Astrocyte (in vitro differentiated cells and primary cell): Measurements from ENCODE around the gene OSBP2. TPM values are rescaled to one million over a fixed set of nuclear protein-coding genes. Genes with fewer than 3 reads are reported as not detected.

Experiments used
- DNase-seq: peaks from one replicate; pipeline ENCODE4 v3.0.0-alpha.2; 2010; ENCODE audit warnings: low read depth
- FAIRE-seq: peaks from 2 replicates; lab custom pipeline; 2011; peaks lifted over from hg19 to GRCh38; lab: Jason Lieb, UNC
- H2AFZ ChIP-seq: 2 replicates; pipeline ENCODE4 v1.6.0; 2012; ENCODE audit warnings: low read depth, low read length, inconsistent platforms
- H3K27ac ChIP-seq: 2 replicates; pipeline ENCODE4 v1.5.1; 2011; ENCODE audit warnings: low read depth, low read length, inconsistent platforms
- H3K27me3 ChIP-seq: 2 replicates; pipeline ENCODE4 v1.6.0; 2011; ENCODE audit warnings: low read length, inconsistent platforms; ENCODE audit not compliant: insufficient read depth
- H3K36me3 ChIP-seq: 2 replicates; pipeline ENCODE4 v1.5.1; 2011; ENCODE audit warnings: low read length, inconsistent platforms; ENCODE audit not compliant: insufficient read depth
- H3K4me1 ChIP-seq: 2 replicates; pipeline ENCODE4 v1.5.1; 2011; ENCODE audit warnings: low read length, inconsistent platforms; ENCODE audit not compliant: insufficient read depth
- H3K4me2 ChIP-seq: 2 replicates; pipeline ENCODE4 v1.6.0; 2012; ENCODE audit warnings: low read length, inconsistent platforms
- H3K4me3 ChIP-seq: 2 replicates; pipeline ENCODE4 v1.5.1; 2011; ENCODE audit warnings: low read depth, mild to moderate bottlenecking, low read length, inconsistent platforms; ENCODE audit not compliant: insufficient read depth
- H3K79me2 ChIP-seq: 2 replicates; pipeline ENCODE4 v1.6.0; 2012; ENCODE audit warnings: mild to moderate bottlenecking, low read length, inconsistent platforms; ENCODE audit not compliant: insufficient read depth
- H3K9ac ChIP-seq: 2 replicates; pipeline ENCODE4 v1.6.0; 2012; ENCODE audit warnings: mild to moderate bottlenecking, low read length, inconsistent platforms
- H3K9me3 ChIP-seq: 2 replicates; pipeline ENCODE4 v1.5.1; 2012; ENCODE audit warnings: low read depth, mild to moderate bottlenecking, low read length, inconsistent platforms; ENCODE audit not compliant: insufficient read depth
- H4K20me1 ChIP-seq: 2 replicates; pipeline ENCODE4 v1.6.0; 2012; ENCODE audit warnings: low read length, inconsistent platforms; ENCODE audit not compliant: insufficient read depth
- H3K27ac Mint-ChIP-seq: one replicate; pipeline ENCODE4 v1.8.0; 2021; ENCODE audit warnings: mild to moderate bottlenecking, mixed read lengths; ENCODE audit not compliant: unreplicated experiment
- H3K27me3 Mint-ChIP-seq: one replicate; pipeline ENCODE4 v1.8.0; 2021; ENCODE audit warnings: low read depth, mixed read lengths; ENCODE audit not compliant: unreplicated experiment
- H3K36me3 Mint-ChIP-seq: one replicate; pipeline ENCODE4 v1.8.0; 2021; ENCODE audit warnings: low read depth, mixed read lengths; ENCODE audit not compliant: unreplicated experiment
- H3K4me1 Mint-ChIP-seq: one replicate; pipeline ENCODE4 v1.8.0; 2021; ENCODE audit warnings: low read depth, mixed read lengths; ENCODE audit not compliant: unreplicated experiment
- H3K4me3 Mint-ChIP-seq: one replicate; pipeline ENCODE4 v1.8.0; 2021; ENCODE audit warnings: mild to moderate bottlenecking, moderate library complexity, mixed read lengths; ENCODE audit not compliant: unreplicated experiment
- H3K9me3 Mint-ChIP-seq: one replicate; pipeline ENCODE4 v1.8.0; 2021; ENCODE audit warnings: mild to moderate bottlenecking, mixed read lengths; ENCODE audit not compliant: unreplicated experiment
- CTCF ChIP-seq: IDR thresholded peaks from 2 replicates; pipeline ENCODE4 v1.5.1; 2011; ENCODE audit warnings: low read depth, mild to moderate bottlenecking, inconsistent platforms, low read length, moderate library complexity; ENCODE audit not compliant: insufficient read depth
- EZH2 ChIP-seq: IDR thresholded peaks from 2 replicates; pipeline ENCODE4 v1.6.1; 2012; ENCODE audit warnings: mild to moderate bottlenecking, low read length, inconsistent platforms; ENCODE audit not compliant: insufficient read depth
- total RNA-seq: library from RNA; stranded (reverse); gene quantifications from 2 replicates; pipeline ENCODE4 v1.2.1, GENCODE V29; 2021

The OSBP2 gene
- total RNA-seq, 1 donor from 2014 or later, result 0.48 TPM

GRCh38 chr22:30921108-30921507, 226.4 kb downstream of the OSBP2 start:
- H3K4me3 ChIP-seq, result no peak overlapping the region
- peaks cover 4% of the 10 kb centered on the region for H3K36me3 Mint-ChIP-seq
- H3K27ac ChIP-seq, result no peak overlapping the region
- H3K4me1 Mint-ChIP-seq, result no peaks in the 10 kb centered on the region
- H3K36me3 ChIP-seq, result peaks cover 8% of the 10 kb centered on the region
- H3K9me3 Mint-ChIP-seq, result no peaks in the 10 kb centered on the region
- no peaks in the 10 kb centered on the region for H4K20me1 ChIP-seq
- DNase-seq, result no peak
- H2AFZ ChIP-seq, result no peak overlapping the region
- no peaks in the 10 kb centered on the region for H3K9me3 ChIP-seq
- H3K27me3 ChIP-seq, result no peaks in the 10 kb centered on the region
- H3K4me1 ChIP-seq, result peaks cover 2% of the 10 kb centered on the region
- peak overlapping the region; percentile 77 for H3K4me2 ChIP-seq
- H3K27me3 Mint-ChIP-seq, result no peaks in the 10 kb centered on the region
- H3K9ac ChIP-seq, result no peak overlapping the region
- TF ChIP-seq CTCF (no peak), EZH2 (no peak)
- no peak for FAIRE-seq
- H3K27ac Mint-ChIP-seq, result no peak overlapping the region
- no peak overlapping the region for H3K4me3 Mint-ChIP-seq
- no peaks in the 10 kb centered on the region for H3K79me2 ChIP-seq

- H4K20me1 ChIP-seq, result no peaks in the 10 kb centered on the region
- peak overlapping the region; percentile 18 for H2AFZ ChIP-seq
- H3K36me3 ChIP-seq, result peaks cover 8% of the 10 kb centered on the region
- no peaks in the 10 kb centered on the region for H3K9me3 Mint-ChIP-seq
- H3K27ac Mint-ChIP-seq, result peak overlapping the region; percentile 53
- FAIRE-seq, result no peak
- peaks cover 2% of the 10 kb centered on the region for H3K4me1 ChIP-seq
- TF ChIP-seq EZH2, result no peak
- TF ChIP-seq CTCF, result no peak
- no peaks in the 10 kb centered on the region for H3K4me1 Mint-ChIP-seq
- H3K27me3 ChIP-seq, result no peaks in the 10 kb centered on the region
- H3K4me3 Mint-ChIP-seq, result no peak overlapping the region
- H3K9me3 ChIP-seq, result no peaks in the 10 kb centered on the region
- peak; percentile 10 for DNase-seq
- no peak overlapping the region for H3K9ac ChIP-seq
- H3K4me2 ChIP-seq, result peak overlapping the region; percentile 77
- H3K4me3 ChIP-seq, result peak overlapping the region; percentile 37
- H3K36me3 Mint-ChIP-seq, result peaks cover 8% of the 10 kb centered on the region
- H3K27me3 Mint-ChIP-seq, result no peaks in the 10 kb centered on the region
- no peaks in the 10 kb centered on the region for H3K79me2 ChIP-seq
- H3K27ac ChIP-seq, result no peak overlapping the region
These were observed 227.5 kb downstream of the OSBP2 start for GRCh38 chr22:30922151-30922611.

DNA sequence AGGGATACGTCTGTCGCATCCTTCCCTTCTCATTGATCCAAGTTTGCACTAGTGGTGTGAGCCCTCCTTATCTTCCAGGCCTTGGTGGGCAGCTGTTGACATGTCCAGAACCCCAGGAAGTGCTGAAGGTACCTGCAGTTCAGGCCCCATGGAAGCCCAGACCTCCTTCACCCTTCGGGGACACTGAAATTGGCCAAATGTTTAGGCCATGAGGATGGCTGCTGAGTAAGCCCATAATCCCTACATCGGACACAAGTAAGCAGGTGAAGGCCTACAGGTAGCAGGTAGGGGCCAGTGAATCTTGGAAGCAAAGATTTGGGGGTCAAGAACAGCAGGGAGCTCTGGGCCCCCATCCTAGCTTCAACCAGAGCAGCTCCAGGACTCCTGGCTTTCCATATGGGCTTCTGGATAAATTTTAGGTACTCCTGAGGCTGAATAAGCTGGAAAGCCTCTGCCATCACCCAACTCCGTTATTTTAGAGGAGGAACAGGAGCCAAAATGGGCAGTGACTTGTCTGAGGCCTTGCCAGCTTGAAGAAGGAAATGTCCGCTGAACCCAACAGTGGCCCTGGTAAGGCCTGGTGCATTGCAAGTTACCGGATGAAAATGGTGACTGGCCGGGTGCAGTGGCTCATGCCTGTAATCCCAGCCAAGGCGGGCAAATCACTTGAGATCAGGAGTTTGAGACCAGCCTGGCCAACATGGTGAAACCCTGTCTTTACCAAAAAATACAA, 228.7 kb downstream of the OSBP2 start:
- H3K4me1 Mint-ChIP-seq, result no peaks in the 10 kb centered on the region
- H3K36me3 ChIP-seq, result peaks cover 10% of the 10 kb centered on the region

More for the DNA sequence above, 228.7 kb downstream of the OSBP2 start:
- TF ChIP-seq CTCF (no peak), EZH2 (no peak)
- Histone ChIP-seq H3K27me3 (no peaks in the 10 kb centered on the region), H3K4me1 (peaks cover 2% of the 10 kb centered on the region), H3K4me3 (no peak overlapping the region), H3K27ac (no peak overlapping the region), H4K20me1 (no peaks in the 10 kb centered on the region), H3K9ac (no peak overlapping the region), H3K9me3 (no peaks in the 10 kb centered on the region), H3K79me2 (no peaks in the 10 kb centered on the region), H2AFZ (no peak overlapping the region), H3K4me2 (no peak overlapping the region)
- no peak for DNase-seq
- Mint-ChIP-seq H3K27me3 (no peaks in the 10 kb centered on the region), H3K4me3 (no peak overlapping the region), H3K9me3 (no peaks in the 10 kb centered on the region), H3K27ac (no peak overlapping the region), H3K36me3 (peaks cover 13% of the 10 kb centered on the region)
- no peak for FAIRE-seq
